Stimulated activated CD4-positive, alpha-beta T cell treated with anti-CD3 and anti-CD28 coated beads, Interleukin-4, amount 100 ng/mL, for 48 hours (primary cell): ENCODE data around the gene YPEL1.

Experiments
- DNase-seq, 2 donors: peaks; one replicate each; pipeline ENCODE4 v3.0.0-alpha.2; 2020; ENCODE audit warnings: low read depth in 2 of 2

YPEL1 gene

DNA sequence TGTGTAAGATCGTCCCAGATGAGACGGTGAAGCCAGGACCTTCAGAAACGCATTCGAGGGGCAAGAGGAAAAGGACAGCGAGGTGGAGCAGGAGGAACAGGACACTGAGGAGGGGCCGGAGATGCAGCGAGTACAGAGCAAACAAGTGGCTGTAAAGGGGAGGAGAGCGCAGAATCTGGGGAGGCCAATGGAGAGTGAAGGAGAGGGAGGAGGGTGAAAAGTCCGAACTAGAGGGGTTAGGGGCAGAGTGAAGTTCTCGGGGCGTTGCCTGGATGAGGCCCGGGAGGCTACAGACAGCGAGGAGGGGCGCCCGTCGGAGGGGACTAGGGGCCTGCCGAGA lies 78.6 kb downstream of the YPEL1 start:
- no peak for DNase-seq

DNA sequence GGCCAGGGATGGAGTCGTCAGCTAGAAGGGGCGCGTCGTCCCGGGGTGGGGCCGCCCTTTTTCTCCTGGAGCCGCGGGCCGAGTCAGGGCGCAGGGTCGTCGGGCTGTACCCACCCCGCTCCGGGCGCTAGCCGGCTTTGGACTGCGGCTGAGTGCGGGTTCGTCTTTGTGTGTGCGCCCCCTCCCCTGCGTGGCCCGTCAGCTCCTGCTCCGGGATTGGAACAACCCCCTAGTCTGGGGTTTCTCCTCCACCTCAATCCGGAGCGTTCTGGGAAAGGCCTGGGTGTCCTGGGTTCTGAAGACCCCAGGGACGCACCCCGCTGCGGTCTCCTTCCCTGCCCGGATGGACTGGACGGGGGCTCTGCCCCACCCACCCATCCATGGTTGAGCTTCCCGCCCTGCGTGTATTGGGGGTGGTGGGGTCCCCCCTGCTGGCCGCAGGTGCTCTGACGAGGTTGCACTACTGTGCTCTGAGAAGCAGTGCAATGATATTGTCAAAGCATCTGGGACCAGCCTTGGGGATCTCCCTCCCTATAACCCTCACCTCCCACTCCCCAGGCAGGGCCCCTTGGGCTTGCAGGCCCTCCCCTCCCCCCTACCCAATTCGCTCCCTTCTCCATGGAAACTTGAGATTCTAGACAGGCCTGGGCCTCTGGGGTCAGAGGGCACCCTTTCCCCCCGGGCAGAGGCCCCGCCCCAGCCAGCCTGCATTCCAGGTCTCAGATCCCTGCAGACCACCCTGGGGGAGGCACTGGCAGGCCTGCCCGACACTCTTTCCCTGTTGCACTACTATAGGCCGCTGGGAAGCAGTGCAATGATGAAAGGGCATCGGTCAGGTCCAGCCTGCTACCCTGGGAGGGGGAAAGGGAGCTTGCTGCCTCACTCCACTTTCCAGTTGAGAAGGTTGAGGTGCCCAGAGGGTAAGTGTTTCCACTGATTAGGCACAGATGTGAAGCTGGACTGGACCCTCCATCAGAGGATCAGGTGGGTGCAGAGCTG lies 82.7 kb downstream of the YPEL1 start:
- DNase-seq = no peak

- peak; percentile 85 for DNase-seq
Observed at GRCh38 chr22:21652010-21652546, 83.5 kb downstream of the YPEL1 start.

DNA sequence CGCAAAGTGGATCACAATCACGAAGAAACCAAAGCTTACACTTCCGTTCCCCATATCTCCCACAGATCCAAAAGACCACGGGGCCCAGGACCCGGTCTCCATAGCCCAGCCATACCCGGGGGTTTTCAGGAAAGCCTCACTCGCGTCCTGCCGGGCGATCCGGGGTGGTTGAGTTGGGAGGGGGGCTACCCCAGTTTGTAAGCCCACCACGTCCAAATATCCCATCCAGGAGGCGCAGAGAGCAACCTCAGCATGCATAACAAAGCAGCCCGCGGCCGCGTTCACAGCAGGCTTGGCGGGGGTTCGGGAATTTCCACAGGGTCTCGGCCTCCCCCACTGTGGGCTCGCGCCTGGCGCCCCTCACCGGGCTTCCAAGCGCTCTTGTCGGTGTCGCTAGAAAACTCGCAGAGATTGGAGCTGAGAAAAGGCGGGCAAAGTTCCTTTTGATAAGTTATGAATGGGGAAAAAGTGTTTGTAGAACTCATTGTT lies 84.0 kb downstream of the YPEL1 start:
- DNase-seq = no peak

DNA sequence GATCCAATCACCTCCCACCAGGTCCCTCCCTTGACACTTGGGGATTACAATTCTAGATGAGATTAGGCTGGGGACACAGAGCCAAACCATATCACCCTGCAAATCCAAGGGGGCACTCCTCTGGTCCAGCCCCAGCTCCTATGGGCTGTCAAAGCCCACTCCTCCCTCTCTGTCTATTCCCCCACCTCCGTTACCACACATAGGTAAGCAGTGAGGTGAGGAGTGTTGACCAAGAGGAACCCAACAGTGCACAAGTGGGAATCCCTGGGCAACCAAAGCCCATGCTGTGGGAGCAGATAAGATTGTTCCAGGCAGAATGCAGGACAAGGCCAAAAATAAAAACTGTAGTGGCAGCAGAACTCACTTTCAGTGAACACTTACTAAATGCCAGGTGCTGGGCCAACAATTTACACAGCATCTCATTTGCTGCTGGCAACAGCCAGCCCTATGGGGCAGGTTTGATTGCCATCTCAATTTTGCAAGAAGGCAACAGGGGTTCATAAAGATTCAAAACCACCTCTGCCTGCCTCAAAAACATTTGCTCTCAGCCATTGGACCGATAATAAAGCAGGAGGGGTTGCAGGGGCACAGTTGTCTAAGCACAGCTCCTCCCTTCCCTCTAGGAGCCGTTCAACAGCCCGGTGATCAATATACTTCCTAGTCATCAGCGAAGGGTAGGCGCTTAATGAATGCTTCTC lies 84.6 kb downstream of the YPEL1 start:
- no peak for DNase-seq

GRCh38 chr22:21650280-21650679 lies 85.3 kb downstream of the YPEL1 start:
- no peak for DNase-seq
